GM18951 (cell line): ENCODE results near the gene ELF3.

Experiments
- POLR2A ChIP-seq: IDR thresholded peaks from 4 replicates; pipeline ENCODE4 v1.6.1; 2011; ENCODE audit warnings: mild to moderate bottlenecking; ENCODE audit not compliant: insufficient read length, insufficient read depth; ENCODE audit errors: extremely low read depth
- in situ Hi-C: fragments of 300-500 bp; cut with MboI; formaldehyde crosslinking; loops from one replicate; pipeline ENCODE4 v1.12.0; 2022; ENCODE audit warnings: low sequenced_read_pairs, mixed read lengths, inconsistent platforms; ENCODE audit not compliant: unreplicated experiment

Gene ELF3

DNA sequence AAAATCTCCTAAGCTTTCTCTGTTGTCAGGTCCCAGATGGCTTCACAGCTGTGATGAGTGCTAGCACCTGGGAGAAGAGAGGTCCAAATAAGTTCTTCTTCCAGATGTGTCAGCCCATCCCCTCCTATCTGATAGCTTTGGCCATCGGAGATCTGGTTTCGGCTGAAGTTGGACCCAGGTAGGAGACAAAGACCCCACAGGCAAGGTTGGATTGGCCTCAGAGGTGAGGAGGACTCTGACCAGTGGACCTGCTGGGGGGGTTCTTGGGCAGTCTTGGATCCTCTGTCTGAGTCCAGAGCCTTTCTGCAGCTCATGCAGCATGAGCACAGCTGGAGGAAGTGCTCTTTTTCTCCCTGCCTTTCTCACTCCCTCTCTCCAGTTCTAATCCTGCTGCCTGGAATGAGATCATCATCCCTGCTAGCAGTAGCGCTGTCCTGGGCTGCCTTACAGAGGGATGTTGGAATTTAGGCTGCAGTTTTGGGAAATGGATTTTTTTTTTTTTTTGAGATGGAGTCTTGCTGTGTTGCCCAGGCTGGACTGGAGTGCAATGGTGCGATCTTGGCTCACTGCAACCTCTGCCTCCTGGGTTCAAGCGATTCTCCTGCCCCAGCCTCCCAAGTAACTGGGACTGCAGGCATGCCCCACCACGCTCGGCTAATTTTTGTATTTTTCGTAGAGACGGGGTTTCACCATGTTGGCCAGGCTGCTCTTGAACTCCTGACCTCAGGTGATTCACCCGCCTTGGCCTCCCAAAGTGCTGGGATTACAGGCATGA, 20.8 kb upstream of the ELF3 start:
- in situ Hi-C loops: no loop called here
- TF ChIP-seq POLR2A: no peak

DNA sequence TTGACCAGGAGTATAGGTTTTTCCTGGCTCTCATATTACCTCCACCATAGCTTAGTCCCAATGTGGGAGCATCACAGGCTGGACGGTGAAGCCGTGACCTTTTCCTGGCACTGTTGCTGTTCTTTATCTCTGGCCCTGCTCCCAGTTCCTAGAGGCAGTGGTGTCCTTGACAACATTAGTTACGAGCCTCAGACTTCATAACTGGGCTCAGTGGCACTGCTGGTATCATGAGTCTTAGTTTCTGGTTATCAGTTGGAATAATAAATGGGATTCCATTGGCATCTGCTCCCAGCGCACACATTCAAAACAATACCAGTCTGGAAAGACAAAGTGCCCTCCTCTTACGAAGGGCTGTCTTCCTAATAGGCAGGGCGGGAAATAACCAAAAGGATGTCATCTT, 20.0 kb upstream of the ELF3 start:
- in situ Hi-C loops: no loop called here
- no peak for TF ChIP-seq POLR2A

DNA sequence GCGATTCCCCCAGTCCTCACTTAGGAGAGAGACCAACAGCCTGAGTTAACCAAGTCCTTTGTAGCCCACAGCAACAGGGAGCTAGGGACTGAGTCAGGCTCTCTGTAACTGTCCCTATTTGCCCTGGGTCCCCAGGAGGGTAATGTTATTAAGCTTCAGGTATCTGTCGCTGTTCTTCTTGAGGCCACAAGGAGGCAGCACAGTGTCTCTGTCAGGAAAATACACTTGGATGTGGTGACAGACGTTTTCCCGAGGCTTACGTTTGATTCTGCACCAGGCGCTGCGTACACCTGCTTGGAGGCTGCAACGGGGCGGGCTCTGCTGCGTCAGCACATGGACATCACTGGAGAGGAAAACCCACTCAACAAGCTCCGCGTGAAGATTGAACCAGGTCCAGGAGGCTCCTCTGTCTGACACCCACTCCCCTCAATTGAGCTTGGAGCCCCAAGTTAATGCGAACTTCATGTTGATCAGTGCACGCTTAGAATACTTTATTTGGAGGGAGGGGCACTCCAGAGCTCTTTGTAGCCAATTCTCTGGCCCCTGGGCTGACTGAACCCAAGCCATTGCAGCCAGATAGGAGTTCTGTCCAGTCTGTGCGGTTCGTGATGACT, 10.7 kb upstream of the ELF3 start:
- TF ChIP-seq POLR2A: no peak
- in situ Hi-C loops: no loop called here

DNA sequence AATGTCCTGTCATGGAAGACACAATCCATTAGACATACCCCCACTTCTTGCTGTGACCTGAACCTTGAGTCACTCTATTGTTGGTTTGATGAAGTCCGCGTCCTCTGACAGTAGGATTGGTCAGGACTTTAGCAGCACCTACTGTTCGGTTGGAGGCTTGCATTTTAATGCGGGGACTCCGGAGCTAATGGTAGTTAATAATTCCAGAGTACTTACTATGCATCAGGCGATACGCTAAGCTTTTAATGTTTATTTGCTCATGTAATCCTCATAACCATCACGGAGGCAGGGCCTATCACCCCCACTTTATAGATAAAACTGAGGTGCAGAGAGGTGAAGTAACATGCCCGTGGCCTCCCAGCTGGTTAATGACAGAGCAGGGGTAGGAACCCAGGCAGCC, 7.9 kb upstream of the ELF3 start:
- no peak for TF ChIP-seq POLR2A
- in situ Hi-C loops: no loop called here

DNA sequence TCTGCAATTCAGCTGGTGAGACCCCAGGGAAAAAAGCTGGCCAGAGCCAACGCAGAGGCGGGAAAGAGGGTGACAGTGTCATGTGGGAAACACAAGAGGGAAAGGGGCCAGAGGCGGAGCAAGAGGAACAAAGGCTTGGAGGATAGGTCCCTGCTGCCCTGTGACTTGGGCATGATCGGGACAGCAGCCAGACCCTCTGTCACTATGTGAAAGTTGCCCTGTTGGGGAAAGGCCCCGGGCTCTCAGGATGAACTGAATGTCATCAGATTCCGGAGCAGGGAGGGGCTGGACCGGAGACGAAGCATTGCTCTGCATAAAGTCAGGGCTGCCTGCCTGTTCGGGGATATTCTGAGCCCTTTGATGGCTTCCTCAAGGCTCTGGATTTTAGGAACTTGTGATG, 5.7 kb upstream of the ELF3 start:
- no peak for TF ChIP-seq POLR2A
- in situ Hi-C loops: loop anchor here (5.0 kb wide), 1 partner anchor 113 kb away; no protein-coding TSS in a partner anchor

DNA sequence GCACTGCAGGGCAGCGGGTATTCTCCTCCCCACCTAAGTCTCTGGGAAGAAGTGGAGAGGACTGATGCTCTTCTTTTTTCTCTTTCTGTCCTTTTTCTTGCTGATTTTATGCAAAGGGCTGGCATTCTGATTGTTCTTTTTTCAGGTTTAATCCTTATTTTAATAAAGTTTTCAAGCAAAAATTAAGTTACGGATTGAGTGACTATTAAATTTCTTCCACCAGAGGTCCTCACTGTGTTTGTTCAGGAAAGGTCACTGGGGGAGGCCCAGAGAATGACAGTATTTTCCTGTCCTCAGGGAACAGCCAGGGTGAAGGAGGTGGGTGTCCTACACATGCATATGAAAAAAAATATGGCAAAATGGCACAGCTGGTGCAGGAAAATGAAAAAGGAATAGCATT, 4.4 kb upstream of the ELF3 start:
- in situ Hi-C loops: loop anchor here (5.0 kb wide), 1 partner anchor 111 kb away; no protein-coding TSS in a partner anchor
- TF ChIP-seq POLR2A: no peak

DNA sequence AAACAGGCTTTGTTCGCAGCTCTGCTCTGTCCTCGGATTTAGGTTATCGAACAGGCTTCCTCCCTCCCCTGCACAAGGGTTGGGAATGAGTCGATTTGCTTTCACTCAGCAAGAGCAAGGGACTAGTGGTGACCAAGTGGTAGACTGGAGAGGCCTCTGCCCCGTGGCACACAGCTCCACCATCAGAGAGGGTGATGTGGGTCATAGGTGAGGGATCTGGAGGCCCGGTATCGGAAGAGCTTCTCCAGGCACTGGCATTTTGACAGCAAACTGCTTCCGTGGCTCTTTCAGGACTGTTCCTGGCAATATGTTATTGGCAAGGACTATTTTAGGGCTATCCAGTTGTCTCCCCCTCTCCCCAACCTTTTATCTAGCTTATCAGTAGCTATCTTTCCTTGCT, 3.1 kb upstream of the ELF3 start:
- TF ChIP-seq POLR2A: no peak

DNA sequence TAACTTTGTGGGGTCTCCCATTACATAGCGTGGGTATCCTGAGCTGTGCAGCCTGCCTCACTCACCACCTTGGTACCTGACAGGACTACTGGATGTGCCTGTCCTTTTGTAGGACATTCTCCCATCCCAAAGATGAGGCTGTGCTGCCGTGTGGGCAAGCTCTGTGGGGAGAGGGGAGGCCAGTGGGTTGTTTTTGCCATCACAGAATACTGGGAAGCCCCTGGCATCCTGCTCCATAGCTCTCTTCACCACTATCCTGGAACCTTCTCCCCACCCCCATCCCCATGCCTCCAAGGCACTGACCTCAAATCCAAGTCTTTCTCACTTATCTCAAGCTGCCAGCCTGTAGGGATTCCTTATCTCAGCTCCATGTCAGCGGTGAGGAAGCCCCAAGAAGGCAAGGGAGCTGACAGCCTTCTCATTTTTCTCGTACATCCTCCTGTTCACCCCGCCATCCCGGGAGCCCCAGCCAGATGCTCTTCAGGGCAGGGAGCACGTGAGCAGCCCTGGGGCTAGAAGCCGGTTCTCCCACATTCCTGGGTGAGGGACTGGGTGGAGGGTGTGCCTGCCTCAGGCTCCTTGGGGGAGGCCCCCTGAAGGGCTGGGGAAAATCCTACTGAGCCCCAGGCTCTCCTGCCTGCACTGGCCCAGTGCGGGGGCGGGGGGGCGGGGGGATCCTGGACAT, 2.4 kb upstream of the ELF3 start:
- TF ChIP-seq POLR2A: no peak
- in situ Hi-C loops: loop anchor here (5.0 kb wide), 1 partner anchor 109 kb away; no protein-coding TSS in a partner anchor

More for the DNA sequence above, 3.1 kb upstream of the ELF3 start:
- in situ Hi-C loops: loop anchor here (5.0 kb wide), 1 partner anchor 110 kb away; no protein-coding TSS in a partner anchor

DNA sequence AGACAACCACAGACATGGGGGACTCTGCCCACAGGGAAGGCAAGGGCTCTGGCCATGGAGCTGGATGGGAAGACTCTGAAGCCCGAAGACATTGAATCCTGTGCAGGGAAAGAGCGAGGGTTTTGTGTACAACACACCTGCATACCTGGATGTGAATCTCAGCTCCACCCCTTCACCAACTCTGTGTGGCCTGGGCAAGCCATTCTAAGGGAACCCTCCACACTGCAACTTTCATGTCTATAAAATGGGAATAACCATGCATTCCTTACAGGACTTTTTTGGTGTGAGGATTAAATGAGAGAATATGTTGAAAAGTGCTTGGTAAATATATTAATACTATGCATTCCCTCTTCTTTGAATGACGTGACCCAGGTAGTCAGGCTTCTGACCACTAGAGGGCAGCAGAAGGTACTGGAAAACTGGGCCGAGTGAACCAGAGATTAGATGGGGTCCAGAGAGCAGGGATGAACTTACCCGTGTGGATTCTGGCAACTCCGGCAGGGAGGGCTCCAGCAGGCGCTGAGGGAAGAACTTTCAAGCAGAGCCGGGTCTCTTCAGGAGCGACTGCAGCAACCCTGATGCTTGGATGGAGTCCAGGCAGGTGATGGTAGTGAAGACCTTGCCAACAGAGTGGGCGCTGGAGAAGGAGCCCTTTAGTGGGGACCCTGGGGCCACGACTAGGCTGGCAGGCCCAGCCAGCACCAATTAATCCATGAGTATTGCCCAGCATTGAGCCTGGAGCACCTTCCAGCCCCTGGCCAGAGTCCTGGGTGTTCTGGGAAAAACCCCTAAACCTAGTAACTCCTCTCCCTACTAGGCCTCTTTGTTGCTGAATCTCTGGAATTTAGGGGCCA, 834 bp upstream of the ELF3 start:
- no peak for TF ChIP-seq POLR2A
- in situ Hi-C loops: loop anchor here (5.0 kb wide), 1 partner anchor 108 kb away; no protein-coding TSS in a partner anchor

DNA sequence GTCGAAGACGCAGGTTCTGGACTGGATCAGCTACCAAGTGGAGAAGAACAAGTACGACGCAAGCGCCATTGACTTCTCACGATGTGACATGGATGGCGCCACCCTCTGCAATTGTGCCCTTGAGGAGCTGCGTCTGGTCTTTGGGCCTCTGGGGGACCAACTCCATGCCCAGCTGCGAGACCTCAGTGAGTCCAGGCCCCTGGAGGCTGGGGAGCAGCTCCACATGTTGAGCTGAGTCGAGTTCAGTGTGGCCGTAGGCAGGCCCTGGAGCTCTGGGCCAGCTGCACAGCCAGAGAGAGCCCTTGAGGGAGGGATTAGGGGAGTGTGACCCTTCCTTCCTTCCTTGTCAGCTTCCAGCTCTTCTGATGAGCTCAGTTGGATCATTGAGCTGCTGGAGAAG, 1.6 kb downstream of the ELF3 start:
- no peak for TF ChIP-seq POLR2A
- in situ Hi-C loops: no loop called here

DNA sequence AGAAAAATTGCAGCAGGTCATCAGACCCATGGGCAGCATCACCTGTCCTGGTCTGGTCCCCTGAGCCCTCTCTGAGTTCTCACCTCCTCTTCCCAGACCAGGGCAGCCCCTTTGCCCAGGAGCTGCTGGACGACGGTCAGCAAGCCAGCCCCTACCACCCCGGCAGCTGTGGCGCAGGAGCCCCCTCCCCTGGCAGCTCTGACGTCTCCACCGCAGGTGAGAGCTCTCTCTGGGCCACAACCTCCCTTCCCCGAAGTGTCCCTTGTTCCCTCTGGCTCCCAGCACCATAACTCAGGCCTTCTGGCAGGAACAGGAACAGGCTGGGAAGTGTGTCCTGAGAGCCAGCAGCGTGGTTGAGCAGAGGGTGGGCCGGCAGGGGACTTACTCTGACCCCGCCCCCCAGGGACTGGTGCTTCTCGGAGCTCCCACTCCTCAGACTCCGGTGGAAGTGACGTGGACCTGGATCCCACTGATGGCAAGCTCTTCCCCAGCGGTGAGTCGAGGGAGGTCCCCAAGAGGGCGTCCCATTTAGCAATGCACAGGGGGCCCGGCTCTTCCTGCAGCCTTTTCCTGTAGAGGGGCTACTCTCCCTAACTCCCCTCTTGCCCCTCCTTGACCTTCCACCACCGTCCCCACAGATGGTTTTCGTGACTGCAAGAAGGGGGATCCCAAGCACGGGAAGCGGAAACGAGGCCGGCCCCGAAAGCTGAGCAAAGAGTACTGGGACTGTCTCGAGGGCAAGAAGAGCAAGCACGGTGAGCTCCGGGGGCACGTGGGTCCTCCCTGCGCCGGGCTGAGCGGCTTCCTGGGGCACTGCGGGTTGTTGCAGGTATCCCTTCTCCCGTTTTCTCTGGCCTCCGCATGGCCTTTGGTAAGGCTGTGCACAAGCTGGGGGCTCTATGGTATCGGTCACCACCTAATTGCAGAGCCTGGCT, 2.4 kb downstream of the ELF3 start:
- no peak for TF ChIP-seq POLR2A
- in situ Hi-C loops: no loop called here

DNA sequence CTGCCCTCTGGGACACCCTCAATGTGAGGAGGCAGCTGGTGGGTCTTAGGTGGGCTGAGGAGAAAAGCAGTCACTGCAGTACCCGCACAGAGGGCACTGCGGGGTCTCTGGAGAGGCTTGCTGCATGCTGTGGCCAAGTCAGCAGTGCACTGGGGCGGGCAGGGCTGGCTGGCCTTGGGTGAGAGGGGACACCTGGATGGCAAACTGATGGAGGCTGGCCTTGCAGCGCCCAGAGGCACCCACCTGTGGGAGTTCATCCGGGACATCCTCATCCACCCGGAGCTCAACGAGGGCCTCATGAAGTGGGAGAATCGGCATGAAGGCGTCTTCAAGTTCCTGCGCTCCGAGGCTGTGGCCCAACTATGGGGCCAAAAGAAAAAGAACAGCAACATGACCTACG, 3.2 kb downstream of the ELF3 start:
- in situ Hi-C loops: no loop called here
- TF ChIP-seq POLR2A: no peak
